Prostate gland (tissue), 2 donors: ENCODE measurements around the gene RAB25.

Source experiments
- CTCF ChIP-seq, 4 experiments: fragments of 200-600 bp in 2 of 4; fragments of 450-650 bp in 2 of 4; sonication (generic) in 2 of 4; IDR thresholded peaks; 1 replicate in 3 of 4; 2 replicates in 1 of 4; pipeline ENCODE4 v1.5.1; 2016 to 2019; ENCODE audit warnings: antibody characterized with exemption in 4 of 4, mild to moderate bottlenecking in 2 of 4, moderate library complexity in 2 of 4
- POLR2A ChIP-seq: fragments of 450-650 bp; IDR thresholded peaks from one replicate; pipeline ENCODE4 v1.6.1; 2016; ENCODE audit warnings: antibody characterized with exemption, mild to moderate bottlenecking

GRCh38 chr1:156081917-156082308, 21.0 kb downstream of the RAB25 start:
- TF ChIP-seq CTCF (IDR thresholded peaks at IDR 0.05), result no peak
- TF ChIP-seq POLR2A, result no peak
